Chondrocyte (in vitro differentiated cells): ENCODE results near the gene CENPVL2. TPM values are rescaled to one million over a fixed set of nuclear protein-coding genes. Genes with fewer than 3 reads are reported as not detected.
"Not testable (repeated sequence)": the region's sequence is repeated elsewhere in the genome, so short reads cannot be mapped to it uniquely, and the experiment has no call there.

Experiments
- DNase-seq: peaks from one replicate; pipeline ENCODE4 v3.0.0; 2021; ENCODE audit warnings: mixed read lengths, low spot score
- H3K27ac Mint-ChIP-seq: one replicate; pipeline ENCODE4 v1.8.0; 2021; ENCODE audit warnings: mild to moderate bottlenecking, moderate library complexity, mixed read lengths; ENCODE audit not compliant: unreplicated experiment
- H3K27me3 Mint-ChIP-seq: 2 replicates; pipeline ENCODE4 v1.8.0; 2021; ENCODE audit warnings: low read depth, mixed read lengths
- H3K36me3 Mint-ChIP-seq: 2 replicates; pipeline ENCODE4 v1.8.0; 2021; ENCODE audit warnings: low read depth, mixed read lengths
- H3K4me1 Mint-ChIP-seq: 2 replicates; pipeline ENCODE4 v1.8.0; 2021; ENCODE audit warnings: low read depth, mild to moderate bottlenecking, mixed read lengths
- H3K4me3 Mint-ChIP-seq: one replicate; pipeline ENCODE4 v1.8.0; 2021; ENCODE audit warnings: mild to moderate bottlenecking, moderate library complexity, mixed read lengths; ENCODE audit not compliant: unreplicated experiment
- H3K9me3 Mint-ChIP-seq: 2 replicates; pipeline ENCODE4 v1.8.0; 2021; ENCODE audit warnings: low read depth, mixed read lengths
- total RNA-seq: library from RNA; stranded (reverse); gene quantifications from 3 replicates; pipeline ENCODE4 v1.2.1, GENCODE V29; 2021
- TF ChIP-seq, protein P1 (sequence below): fragments of 200-600 bp; sonication (generic); IDR thresholded peaks from 2 replicates; pipeline ENCODE4 v1.5.0; 2021; ENCODE audit warnings: antibody characterized with exemption, mild to moderate bottlenecking, moderate library complexity

CENPVL2 gene
- total RNA-seq, 1 donor from 2014 or later = not detected

GRCh38 chrX:51665981-51666380, 16.6 kb downstream of the CENPVL2 start:
- Mint-ChIP-seq H3K9me3 (peaks cover 8% of the 10 kb centered on the region), H3K36me3 (no peaks in the 10 kb centered on the region), H3K27ac (no peak overlapping the region), H3K4me3 (no peak overlapping the region), H3K4me1 (no peaks in the 10 kb centered on the region), H3K27me3 (peaks cover 5% of the 10 kb centered on the region)
- no peak for DNase-seq
- TF ChIP-seq, protein P1, sequence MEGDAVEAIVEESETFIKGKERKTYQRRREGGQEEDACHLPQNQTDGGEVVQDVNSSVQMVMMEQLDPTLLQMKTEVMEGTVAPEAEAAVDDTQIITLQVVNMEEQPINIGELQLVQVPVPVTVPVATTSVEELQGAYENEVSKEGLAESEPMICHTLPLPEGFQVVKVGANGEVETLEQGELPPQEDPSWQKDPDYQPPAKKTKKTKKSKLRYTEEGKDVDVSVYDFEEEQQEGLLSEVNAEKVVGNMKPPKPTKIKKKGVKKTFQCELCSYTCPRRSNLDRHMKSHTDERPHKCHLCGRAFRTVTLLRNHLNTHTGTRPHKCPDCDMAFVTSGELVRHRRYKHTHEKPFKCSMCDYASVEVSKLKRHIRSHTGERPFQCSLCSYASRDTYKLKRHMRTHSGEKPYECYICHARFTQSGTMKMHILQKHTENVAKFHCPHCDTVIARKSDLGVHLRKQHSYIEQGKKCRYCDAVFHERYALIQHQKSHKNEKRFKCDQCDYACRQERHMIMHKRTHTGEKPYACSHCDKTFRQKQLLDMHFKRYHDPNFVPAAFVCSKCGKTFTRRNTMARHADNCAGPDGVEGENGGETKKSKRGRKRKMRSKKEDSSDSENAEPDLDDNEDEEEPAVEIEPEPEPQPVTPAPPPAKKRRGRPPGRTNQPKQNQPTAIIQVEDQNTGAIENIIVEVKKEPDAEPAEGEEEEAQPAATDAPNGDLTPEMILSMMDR = no peak

DNA sequence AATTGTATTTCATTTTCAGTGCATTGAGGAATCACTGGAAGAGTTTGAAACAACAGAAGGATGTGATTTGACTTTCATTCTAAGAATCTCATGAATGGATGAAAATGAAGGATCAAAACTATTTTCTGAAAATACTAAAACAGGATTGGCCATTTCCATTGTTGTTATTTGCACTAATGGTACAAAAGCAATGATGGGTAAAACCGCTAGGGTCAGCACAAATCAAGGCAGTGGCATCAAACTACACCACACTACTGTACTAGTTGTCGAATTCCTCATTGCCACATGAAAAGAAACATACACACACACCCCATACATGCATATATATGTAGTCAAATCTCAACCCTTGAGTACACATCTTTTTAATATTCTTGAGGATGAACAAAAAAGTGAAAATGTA, 39.3 kb downstream of the CENPVL2 start:
- no peaks in the 10 kb centered on the region for H3K36me3 Mint-ChIP-seq
- TF ChIP-seq, protein P1 = no peak
- peaks cover 11% of the 10 kb centered on the region for H3K9me3 Mint-ChIP-seq
- H3K4me1 Mint-ChIP-seq = no peaks in the 10 kb centered on the region
- DNase-seq = no peak
- peaks cover 9% of the 10 kb centered on the region for H3K27me3 Mint-ChIP-seq
- H3K27ac Mint-ChIP-seq = no peak overlapping the region
- H3K4me3 Mint-ChIP-seq = no peak overlapping the region

- TF ChIP-seq, protein P1 = peak; percentile 79
- H3K36me3 Mint-ChIP-seq = no peaks in the 10 kb centered on the region
- H3K9me3 Mint-ChIP-seq = peaks cover 3% of the 10 kb centered on the region
- no peak overlapping the region for H3K27ac Mint-ChIP-seq
- no peak for DNase-seq
- H3K4me1 Mint-ChIP-seq = no peaks in the 10 kb centered on the region
- peaks cover 6% of the 10 kb centered on the region for H3K27me3 Mint-ChIP-seq
- no peak overlapping the region for H3K4me3 Mint-ChIP-seq
Measured at GRCh38 chrX:51641421-51642021, 41.1 kb downstream of the CENPVL2 start.

GRCh38 chrX:51636511-51636910, 46.1 kb downstream of the CENPVL2 start:
- DNase-seq, H3K9me3 Mint-ChIP-seq, H3K27ac Mint-ChIP-seq, H3K36me3 Mint-ChIP-seq, H3K4me3 Mint-ChIP-seq, H3K27me3 Mint-ChIP-seq, H3K4me1 Mint-ChIP-seq: not testable (repeated sequence)

Other genes starting within 250 kb of the CENPVL2 start
- gene NUDT11, start 186.2 kb downstream of the CENPVL2 start, total RNA-seq = 8.9 to 11.8 TPM (median 10.6 TPM) in 3 replicates
- 0.17 TPM in 1 of 3 replicates, not detected in the others for gene CENPVL3, start 63.9 kb downstream of the CENPVL2 start, total RNA-seq
- not detected in 3 replicates for gene CENPVL1, start 27.7 kb upstream of the CENPVL2 start, total RNA-seq
- 8.7 to 9.6 TPM (median 9.1 TPM) in 3 replicates for gene GSPT2, start 60.6 kb upstream of the CENPVL2 start, total RNA-seq
- 470 to 669 TPM (median 477 TPM) in 3 replicates for gene MAGED1, start 210.8 kb upstream of the CENPVL2 start, total RNA-seq